Cardiac ventricle fibroblast (primary cell): ENCODE results near the gene PLEKHB2. TPM values are rescaled to one million over a fixed set of nuclear protein-coding genes. Genes with fewer than 3 reads are reported as not detected.

Source experiments
- total RNA-seq: library from RNA; depleted of rRNA; stranded (reverse); fragments of >200 nt; gene quantifications from 2 replicates; pipeline ENCODE4 v1.2.3, GENCODE V29; 2015

The PLEKHB2 gene
- 29.1 and 37.2 TPM in 2 replicates for total RNA-seq

GRCh38 chr2:131105156-131105949, at the start of gene PLEKHB2:
Gene PLEKHB2 (plus strand): TSS chr2:131105336. CDS start chr2:131120942, 15,606 bp downstream.

GRCh38 chr2:131093006-131093695, 12.0 kb upstream of the PLEKHB2 start, which contains the start of gene FAM168B:
Gene FAM168B (minus strand): TSS chr2:131093460. CDS start chr2:131082646, 10,814 bp downstream.

Other genes starting within 250 kb of the PLEKHB2 start
- 99.2 and 106 TPM in 2 replicates for gene FAM168B, start 11.9 kb upstream of the PLEKHB2 start, total RNA-seq
- not detected in 2 replicates for gene POTEE, start 104.2 kb downstream of the PLEKHB2 start, total RNA-seq